Measurements from ENCODE around the gene SEC22A. TPM values are rescaled to one million over a fixed set of nuclear protein-coding genes. Genes with fewer than 3 reads are reported as not detected.
A peak's percentile ranks its signal among the peaks of the same experiment; 100 is the strongest.

SEC22A gene
- total RNA-seq, 3 donors from 2014 or later, result 28.5 to 45.2 (median 33.1) TPM

DNA sequence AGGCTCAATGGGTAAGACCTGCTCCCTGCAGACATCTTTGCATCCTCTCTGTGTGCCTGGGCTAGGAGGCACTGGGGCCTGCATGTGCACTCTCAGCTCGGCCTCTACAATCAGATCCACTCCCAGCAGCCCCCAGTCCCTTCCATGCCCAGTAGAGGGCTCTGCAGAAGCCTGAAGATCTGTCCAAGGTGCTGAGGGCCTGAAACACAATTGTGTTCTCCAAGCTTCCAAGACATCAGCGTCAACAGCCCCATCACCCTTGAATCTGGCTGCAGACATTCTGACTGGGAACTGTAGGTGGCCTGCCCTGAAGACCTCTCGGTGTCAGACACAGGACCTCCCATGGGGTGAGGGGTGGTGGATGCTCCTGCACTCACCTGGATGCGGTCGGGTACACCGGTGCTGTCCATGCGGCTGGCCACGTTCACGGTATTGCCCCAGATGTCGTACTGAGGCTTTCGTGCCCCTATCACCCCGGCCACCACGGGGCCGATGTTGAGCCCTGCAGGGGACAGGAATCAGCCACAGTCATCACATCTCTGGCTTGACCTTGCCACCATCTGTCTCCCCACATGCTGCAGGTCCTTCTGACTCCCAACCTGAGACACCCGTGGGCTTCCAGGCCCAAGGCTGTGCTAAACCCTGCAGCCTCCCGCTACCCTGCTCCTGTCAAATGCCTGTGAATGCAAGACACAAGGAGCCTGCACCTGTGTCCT is 84.7 kb downstream of the SEC22A start:
- no peak overlapping the region for H3K27ac ChIP-seq
- no peaks in the 10 kb centered on the region for H3K9me3 ChIP-seq
- no peaks in the 10 kb centered on the region for H3K36me3 ChIP-seq
- intact Hi-C loops (cut with DNase I; ENCODE audit: low total_unique reads), result no loop called here
- H3K27me3 ChIP-seq, result no peaks in the 10 kb centered on the region
- DNase-seq (ENCODE audit: low spot score in 2 of 2), result no peak
- no peak overlapping the region for H3K4me3 ChIP-seq
- TF ChIP-seq CTCF (IDR thresholded peaks at IDR 0.05) (peak in 1 of 3 donors; percentile 17), POLR2A (IDR thresholded peaks at IDR 0.05) (no peak), POLR2AphosphoS5 (IDR thresholded peaks at IDR 0.05) (no peak)
- H3K4me1 ChIP-seq, result no peaks in the 10 kb centered on the region

DNA sequence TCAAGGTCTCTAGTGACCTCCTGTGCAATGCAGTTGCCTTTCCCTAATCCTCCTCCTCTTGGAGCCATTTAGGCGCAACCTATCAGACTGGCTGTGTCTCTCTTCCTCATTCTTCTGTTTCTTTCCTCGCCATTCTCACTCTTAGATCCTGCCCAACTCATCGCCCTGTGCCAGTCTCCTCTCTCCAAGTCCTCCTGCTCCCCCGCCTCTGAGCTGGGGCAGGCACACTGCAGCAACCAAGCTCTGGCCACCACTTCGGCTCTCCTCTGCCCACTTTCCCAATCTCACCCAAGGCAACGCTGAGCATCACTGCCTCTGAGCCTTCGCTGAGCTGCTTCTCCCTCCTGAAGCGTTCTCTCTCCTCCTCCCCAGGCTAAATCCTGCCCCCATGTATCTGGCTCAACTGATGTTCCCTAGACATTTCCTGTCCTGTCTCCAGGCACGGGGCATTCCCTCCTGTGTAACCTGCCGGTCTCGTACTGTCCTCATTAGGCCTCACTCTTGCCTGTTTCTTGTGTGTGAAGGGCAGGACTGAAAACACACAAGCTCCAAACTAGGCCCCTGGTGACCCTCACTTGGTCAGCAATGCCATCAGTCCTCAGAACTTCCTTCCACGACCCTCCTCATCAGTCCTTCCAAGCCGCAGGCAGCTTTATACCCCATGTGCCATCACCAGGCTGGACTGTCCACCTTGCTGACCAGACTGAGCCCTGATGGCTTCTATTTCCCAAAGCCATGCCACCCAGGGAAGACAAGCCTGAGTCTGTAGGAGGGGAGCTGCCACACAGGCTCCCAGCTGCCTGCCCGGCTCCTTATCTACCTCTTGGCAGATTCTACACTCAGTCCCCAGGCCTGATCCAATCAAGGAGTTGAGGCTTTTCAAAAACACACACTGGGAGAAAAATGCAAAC is 85.6 kb downstream of the SEC22A start:
- no peaks in the 10 kb centered on the region for H3K36me3 ChIP-seq
- H3K27me3 ChIP-seq, result no peaks in the 10 kb centered on the region
- intact Hi-C loops (cut with DNase I; ENCODE audit: low total_unique reads), result no loop called here
- no peak overlapping the region for H3K4me3 ChIP-seq
- H3K27ac ChIP-seq, result no peak overlapping the region
- DNase-seq (ENCODE audit: low spot score in 2 of 2), result no peak
- no peaks in the 10 kb centered on the region for H3K9me3 ChIP-seq
- no peaks in the 10 kb centered on the region for H3K4me1 ChIP-seq
- TF ChIP-seq POLR2AphosphoS5 (IDR thresholded peaks at IDR 0.05), result no peak
- no peak for TF ChIP-seq POLR2A (IDR thresholded peaks at IDR 0.05)
- TF ChIP-seq CTCF (IDR thresholded peaks at IDR 0.05), result no peak

GRCh38 chr3:123287962-123288302 is 86.2 kb downstream of the SEC22A start:
- intact Hi-C loops (cut with DNase I; ENCODE audit: low total_unique reads), result no loop called here
- no peak overlapping the region for H3K27ac ChIP-seq
- no peaks in the 10 kb centered on the region for H3K9me3 ChIP-seq
- H3K36me3 ChIP-seq, result no peaks in the 10 kb centered on the region
- DNase-seq (ENCODE audit: low spot score in 2 of 2), result no peak
- no peaks in the 10 kb centered on the region for H3K4me1 ChIP-seq
- no peaks in the 10 kb centered on the region for H3K27me3 ChIP-seq
- no peak for TF ChIP-seq CTCF (IDR thresholded peaks at IDR 0.05)
- no peak for TF ChIP-seq POLR2AphosphoS5 (IDR thresholded peaks at IDR 0.05)
- TF ChIP-seq POLR2A (IDR thresholded peaks at IDR 0.05), result no peak
- no peak overlapping the region for H3K4me3 ChIP-seq

DNA sequence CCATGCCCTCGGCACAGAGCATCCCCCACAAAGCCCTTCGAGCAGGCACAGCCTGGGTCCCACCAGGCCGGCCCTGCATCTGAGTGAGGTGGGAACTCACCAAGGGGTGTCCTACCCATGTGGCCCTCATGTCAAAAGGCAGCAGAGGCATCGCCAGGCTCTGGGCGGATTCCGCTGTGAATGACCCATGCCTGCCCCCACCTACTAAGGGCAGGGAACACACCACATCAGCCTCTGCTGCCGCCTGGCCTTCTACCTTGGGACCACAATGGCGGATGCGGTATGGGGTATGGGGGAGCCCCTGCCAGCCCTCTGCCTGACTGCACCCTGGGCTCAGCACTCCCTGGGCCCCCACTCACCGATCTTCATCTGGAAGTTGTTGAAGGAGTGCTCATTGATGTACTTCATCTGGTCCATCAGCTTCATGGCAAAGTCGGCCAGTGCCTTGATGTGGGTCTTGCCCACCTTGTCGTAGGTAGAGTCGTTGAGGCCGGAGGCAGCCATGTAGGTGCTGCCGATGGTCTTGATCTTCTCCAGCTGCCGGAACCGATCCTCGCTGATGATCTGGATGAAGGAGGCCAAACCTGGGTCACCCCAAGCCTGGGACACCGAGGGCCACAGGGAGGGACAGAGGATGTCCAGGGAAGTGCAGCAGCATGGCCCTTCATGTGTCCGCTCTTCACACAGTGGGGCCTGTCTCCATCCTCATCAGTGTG is 87.8 kb downstream of the SEC22A start:
- H3K27ac ChIP-seq, result no peak overlapping the region
- H3K36me3 ChIP-seq, result no peaks in the 10 kb centered on the region
- H3K4me1 ChIP-seq, result no peaks in the 10 kb centered on the region
- intact Hi-C loops (cut with DNase I; ENCODE audit: low total_unique reads), result no loop called here
- H3K4me3 ChIP-seq, result no peak overlapping the region
- no peaks in the 10 kb centered on the region for H3K27me3 ChIP-seq
- no peak for DNase-seq (ENCODE audit: low spot score in 2 of 2)
- H3K9me3 ChIP-seq, result no peaks in the 10 kb centered on the region
- TF ChIP-seq POLR2AphosphoS5 (IDR thresholded peaks at IDR 0.05), result no peak
- TF ChIP-seq CTCF (IDR thresholded peaks at IDR 0.05), result no peak
- no peak for TF ChIP-seq POLR2A (IDR thresholded peaks at IDR 0.05)
